ENCODE measurements around the gene RAB7A. TPM values are rescaled to one million over a fixed set of nuclear protein-coding genes. Genes with fewer than 3 reads are reported as not detected.

Gene RAB7A
- total RNA-seq, 6 experiments from 2014 or later: 84.0 to 145 (median 119) TPM

Small RNA genes lying within 50 kb of the gene (small RNA-seq; reads per million reads assigned to genes)
- gene RF00399: 0 reads per million in 2 experiments

Other genes with a start within 250 kb of the RAB7A start
- 1 to 10 TPM in 2 of 6 experiments, under 1 TPM in 4; 0.60 to 1.3 (median 0.76) TPM for gene GATA2, start 233.0 kb upstream of the RAB7A start, total RNA-seq
- 100 to 1,000 TPM in 5 of 6 experiments, 10 to 100 TPM in 1; 94.4 to 244 (median 190) TPM for gene RPN1, start 75.4 kb upstream of the RAB7A start, total RNA-seq
- 10 to 100 TPM; 28.5 to 36.9 (median 28.9) TPM for gene ACAD9, start 153.4 kb downstream of the RAB7A start, total RNA-seq